ENCODE data around the gene NOX5.
"Not testable (repeated sequence)": the region's sequence is repeated elsewhere in the genome, so short reads cannot be mapped to it uniquely, and the experiment has no call there.

Gene NOX5

GRCh38 chr15:69060744-69061143 lies 46.2 kb downstream of the NOX5 start:
- DNase-seq, result no peak

- no peak for DNase-seq
These were observed 46.9 kb downstream of the NOX5 start for GRCh38 chr15:69061414-69061842.

DNA sequence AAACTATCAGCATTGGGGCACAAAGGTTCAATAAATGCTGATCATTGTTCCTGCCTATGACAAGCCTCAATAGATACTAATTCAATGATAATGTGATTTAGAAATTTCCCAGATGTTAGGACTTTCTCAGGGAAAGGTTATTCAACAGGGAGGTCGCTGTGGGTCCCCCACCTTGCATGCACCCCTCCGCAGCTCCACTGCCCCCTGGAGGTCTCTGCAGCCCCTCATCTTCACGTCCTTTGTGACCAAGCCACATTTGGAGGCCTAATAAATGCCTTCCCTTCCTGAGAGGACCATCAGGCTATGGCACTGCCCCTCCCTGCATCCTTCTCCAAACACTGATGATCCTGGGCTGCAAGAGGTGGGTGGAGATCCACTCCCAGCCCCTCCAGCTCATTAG lies 50.2 kb downstream of the NOX5 start:
- DNase-seq, result no peak

DNA sequence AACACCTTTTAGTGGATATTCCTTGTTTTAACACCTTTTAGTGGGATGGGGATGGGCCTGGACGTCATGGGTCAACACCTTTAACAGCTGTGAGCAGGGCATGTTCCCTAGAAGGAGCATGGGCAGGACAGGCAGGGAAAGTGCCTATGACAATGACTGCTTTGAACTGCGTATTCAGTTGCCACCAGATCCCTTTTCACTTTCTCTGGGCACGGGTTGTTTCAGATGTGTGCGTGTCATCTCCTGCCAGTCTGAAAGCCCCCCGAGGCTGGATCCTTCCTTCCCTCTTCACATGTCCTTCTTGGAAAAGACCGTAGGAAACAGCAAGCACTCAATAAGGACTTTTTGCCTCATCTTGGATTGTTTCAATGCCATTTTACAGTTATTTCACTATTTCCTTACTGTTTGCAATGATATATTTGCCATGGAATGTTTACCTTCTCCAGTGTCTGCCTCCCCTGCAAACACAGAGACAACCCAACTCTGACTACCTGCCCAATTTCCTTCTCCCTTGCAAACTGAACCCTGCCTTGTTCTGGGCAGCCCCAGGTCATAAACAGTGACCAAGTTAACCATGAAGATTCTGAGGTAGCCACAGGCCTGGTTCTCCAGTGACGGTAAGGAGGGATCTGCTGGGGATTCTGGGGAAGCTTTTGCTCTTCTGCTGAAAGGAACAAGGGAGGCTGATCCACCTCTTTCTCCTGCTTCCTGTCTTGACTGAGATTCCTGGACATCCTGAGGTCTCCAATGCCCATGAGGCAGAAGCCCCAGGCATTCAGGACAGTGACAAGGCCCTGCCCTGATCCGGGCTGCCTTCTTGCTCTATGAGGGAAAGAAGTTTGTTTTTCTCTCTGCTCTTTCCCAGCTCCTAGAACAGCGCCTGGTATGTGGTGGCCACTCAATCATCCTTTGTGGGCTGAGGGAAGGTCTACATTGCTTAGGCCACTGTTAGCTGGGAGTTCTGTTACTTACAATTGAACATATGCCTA lies 51.8 kb downstream of the NOX5 start:
- no peak for DNase-seq

DNA sequence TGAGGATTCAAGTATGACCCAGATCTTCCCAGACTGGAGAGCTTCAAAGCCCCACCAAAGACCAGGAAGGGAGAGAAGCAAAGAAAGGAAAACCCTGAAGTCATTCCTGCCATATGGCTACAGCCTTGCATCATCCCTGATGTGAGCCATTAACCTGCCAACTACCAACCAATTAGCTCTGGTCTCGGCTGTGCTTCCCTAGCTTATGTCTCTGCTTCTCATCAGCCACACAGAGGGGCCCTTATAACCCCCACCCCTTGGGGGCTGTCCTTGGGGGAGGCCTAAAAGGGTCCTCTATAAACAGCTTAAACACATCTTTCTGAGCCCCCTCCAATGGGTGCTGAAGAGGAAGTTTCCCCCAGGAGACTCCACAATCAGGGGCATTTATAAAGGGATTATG lies 52.8 kb downstream of the NOX5 start:
- DNase-seq, result no peak

DNA sequence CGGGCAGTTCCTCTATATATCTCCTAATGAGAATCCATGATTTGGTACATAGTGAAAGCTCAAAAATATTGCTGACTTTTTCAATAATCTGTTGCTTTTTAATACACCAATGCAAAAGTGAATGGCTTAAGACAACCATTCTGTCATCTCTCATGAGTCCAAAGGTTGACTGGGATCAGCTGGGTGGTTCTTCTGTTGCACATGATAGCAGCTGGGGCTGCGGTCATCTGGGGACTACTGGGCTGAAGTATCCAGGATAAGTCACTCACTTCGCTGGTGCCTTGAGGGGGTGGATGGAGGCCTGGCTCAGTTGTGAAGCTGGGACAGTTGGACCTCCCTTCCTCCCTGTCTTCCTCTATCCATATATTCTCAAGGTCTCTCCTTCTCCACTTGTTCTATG lies 53.7 kb downstream of the NOX5 start:
- DNase-seq, result no peak

GRCh38 chr15:69069290-69069689 lies 54.8 kb downstream of the NOX5 start:
- DNase-seq, result not testable (repeated sequence)

- DNase-seq, result no peak
These were observed 55.5 kb downstream of the NOX5 start for GRCh38 chr15:69069996-69070395.

GRCh38 chr15:69070396-69070795 lies 55.9 kb downstream of the NOX5 start:
- no peak for DNase-seq

GRCh38 chr15:69071260-69071659 lies 56.8 kb downstream of the NOX5 start:
- DNase-seq, result no peak

- no peak for DNase-seq
These were observed 58.4 kb downstream of the NOX5 start for GRCh38 chr15:69072906-69073305.

GRCh38 chr15:69074001-69074842 lies 59.7 kb downstream of the NOX5 start:
- no peak for DNase-seq

DNA sequence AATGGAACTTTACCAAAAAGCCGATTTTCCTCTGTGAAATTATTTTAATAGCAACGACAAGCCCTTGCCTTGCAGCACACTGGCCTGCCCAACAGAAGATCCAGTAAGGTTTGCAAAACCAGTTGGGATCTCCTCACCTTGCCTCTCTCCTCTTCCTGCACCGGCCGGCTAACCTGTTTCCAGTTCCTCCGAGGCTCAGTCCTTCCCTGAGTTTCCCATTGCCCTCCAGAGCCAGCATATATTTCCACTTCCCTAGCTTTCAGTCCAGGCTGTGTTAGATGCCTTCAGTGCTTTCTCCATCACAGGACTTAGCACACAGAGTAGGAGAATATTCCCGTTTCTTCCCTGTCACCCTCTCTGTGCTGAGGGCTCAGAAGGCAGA lies 60.3 kb downstream of the NOX5 start:
- DNase-seq, result no peak

GRCh38 chr15:69075440-69075839 lies 60.9 kb downstream of the NOX5 start:
- no peak for DNase-seq

DNA sequence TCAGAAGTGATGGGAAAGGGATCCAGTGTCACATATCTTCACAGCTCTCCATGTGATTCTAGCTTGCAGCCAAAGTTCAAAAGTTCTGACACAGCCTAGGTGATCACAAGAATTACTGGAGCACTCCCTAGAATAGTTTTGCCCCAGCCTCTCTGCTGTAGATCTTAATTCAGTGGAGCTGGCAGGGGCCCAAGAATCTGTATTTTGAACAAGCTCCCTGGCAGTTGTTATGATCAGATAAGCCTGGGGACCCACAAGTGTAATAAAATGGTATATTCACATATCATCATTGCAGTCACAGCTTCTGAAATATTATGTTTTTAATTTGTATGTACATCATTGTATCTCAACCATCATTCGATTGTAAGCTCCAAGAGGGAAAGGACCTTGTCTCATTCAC lies 62.3 kb downstream of the NOX5 start:
- DNase-seq, result no peak

GRCh38 chr15:69078638-69079037 lies 64.1 kb downstream of the NOX5 start:
- no peak for DNase-seq

GRCh38 chr15:69080295-69081248 lies 66.1 kb downstream of the NOX5 start:
- no peak for DNase-seq

DNA sequence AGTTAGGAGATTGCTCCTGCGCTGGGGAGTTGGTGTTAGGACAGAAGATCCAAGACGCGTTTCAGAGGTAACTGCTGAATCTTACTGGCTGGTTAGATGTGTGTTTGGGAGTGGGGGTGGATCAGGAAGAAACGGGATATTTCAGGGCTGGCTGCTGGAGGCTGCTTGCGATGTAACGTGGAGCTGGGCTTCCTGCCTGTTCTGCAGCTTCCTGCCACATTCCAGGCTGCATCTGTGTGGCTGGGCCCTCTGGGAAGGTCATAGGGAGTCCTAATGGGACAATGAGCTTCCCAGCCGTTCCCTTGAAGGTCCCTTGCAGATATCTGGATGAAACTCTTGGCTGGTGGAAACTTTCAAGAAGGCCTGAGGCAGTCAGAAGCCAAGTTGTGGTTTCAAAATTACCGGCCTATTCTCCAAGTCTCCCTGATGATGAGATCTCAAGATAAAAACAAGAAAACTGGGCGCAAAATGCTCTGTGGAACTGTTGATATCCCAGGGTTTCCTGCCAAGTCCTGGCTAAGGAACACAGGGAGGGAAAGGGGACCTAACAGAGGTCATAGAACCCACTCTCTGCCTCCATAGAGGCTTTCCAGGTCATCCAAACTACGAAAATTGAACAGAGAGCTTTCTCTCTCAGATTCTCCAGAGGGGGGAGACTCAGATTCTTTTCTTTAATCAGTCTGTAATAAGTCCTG lies 67.0 kb downstream of the NOX5 start:
- no peak for DNase-seq

GRCh38 chr15:69082021-69082502 lies 67.6 kb downstream of the NOX5 start:
- no peak for DNase-seq

GRCh38 chr15:69082554-69082953 lies 68.1 kb downstream of the NOX5 start:
- DNase-seq, result no peak

GRCh38 chr15:69084404-69085030 lies 70.0 kb downstream of the NOX5 start:
- DNase-seq, result no peak
